ENCODE measurements around the gene UGT1A9.

The UGT1A9 gene

DNA sequence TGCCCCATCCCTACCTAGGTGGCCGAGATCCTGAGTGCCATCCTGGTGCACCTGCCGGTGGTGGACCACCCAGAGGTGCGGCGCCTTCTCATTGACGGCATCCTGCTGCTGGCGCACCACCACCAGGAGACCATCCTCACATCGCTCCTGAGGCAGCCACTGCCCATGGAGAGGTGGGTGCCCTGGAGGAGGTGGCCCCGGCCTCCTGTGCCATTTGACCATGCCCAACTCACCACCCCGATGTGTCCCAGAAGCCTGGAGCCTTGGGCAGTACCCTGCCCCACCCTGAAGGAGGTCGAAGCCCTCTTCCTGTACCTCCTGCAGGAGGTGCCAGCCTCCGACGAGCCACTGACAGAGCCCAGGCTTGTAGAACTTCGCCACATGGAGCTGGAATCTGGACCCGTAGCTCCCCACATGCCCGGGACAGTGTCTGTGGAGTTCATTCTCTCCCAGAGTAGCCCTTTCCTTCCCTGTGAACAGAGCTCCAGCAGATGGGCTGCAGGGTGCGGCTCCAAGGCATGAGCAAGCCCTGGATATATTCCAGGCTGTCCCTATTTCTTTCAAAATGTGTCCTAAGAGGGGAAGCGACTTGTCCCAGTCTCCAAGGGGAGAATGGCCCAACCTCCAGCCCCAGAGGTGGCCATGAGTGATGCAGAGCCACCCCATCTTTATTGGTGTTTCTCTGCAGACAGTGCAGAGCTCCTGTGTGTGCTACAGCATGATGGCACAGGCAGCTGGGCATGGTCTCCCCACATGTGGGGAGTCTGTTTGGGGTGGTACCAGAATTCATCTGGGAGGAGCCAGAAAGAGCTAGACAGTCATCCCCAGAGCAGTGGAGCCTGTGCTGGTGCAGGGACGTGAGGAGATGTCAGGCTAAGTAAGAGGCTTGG is 148.4 kb downstream of the UGT1A9 start:
- DNase-seq, result no peak

DNA sequence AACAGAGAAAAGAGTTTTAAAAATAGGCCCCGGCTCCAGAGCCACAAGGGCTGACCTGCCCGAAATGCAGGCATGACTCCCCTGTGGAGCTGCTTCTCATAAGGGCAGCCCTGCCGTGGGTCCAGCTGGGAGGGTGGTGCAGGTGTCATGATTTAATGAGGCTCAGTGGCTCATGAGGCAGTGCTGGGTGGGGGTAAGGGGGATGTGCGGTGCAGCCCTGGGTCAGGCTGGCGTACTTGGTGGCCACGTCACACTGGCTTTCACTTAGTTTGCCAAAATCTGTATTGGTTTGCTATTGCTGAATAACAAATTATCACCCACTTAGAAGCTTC is 149.0 kb downstream of the UGT1A9 start:
- no peak for DNase-seq

DNA sequence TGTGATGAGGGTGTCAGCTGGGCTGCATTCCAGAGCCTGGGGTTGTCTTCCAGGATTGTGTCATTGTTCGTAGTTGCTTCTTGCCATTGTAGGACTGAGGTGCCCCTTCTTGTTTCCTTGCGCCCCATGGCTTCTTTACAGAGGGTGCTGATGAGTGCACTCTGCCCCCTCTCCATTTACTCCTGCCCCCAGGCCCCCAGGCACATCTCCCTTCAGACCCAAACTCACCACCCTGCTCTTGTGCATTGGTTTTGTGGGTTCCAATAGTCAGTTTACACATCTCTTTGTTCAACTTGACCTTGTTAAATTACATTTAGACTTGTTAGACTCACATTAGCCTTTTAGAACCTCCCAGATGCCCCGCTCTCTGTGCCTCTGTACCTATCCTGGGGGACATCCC is 149.5 kb downstream of the UGT1A9 start:
- no peak for DNase-seq

DNA sequence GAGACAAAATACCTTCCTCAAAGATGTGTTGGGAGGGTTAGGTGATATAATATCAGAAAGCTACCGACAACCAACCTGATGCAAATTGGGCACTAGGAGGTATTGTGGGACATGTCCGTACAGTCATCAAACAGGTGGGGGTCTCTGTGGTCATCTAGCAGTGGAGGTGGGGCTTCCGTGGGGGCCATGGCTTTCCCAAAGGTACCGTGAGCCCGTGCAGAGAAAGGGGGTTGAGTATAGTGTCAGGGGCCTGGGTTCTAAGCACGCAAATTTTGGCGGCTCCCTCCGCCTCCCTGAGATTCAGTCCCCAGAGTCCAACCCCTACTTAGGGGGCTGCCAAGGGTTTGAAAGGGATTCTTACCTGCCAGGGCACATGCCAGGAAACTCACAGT is 150.0 kb downstream of the UGT1A9 start:
- no peak for DNase-seq

DNA sequence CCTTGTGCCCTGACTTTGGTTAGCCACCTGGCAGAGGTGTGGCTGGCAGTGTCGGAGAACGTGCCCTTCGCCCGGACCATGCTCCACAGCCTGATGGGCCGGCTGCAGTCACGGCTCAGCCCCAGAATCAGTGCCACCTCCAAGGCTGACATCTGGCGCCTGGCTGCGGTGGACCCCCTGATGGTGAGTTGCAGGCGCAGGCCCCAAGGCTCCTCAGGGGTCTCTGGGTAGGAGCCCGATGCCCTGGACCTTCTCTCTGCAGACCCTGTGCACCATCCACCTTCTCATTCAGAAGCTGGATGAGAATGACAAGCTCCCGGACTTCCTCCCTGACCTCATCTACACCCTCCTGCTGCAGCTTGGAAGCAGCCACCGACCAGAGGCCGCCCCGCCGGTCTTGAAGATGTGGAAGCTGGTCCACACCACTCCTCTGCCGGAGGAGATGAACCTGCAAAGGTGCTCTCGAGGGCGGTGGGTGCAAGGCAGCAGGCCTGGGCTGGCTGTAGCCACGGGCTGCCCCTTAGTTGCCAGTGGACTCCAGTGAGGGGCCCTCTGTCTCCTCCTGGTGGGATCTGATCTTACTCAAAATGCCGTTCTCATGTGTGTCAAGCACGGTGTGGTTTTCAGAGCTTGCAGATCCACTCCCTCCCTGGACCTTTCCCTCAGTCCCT is 150.5 kb downstream of the UGT1A9 start:
- no peak for DNase-seq
